Glutamatergic neuron (in vitro differentiated cells): Measurements from ENCODE around the gene SPI1. TPM values are rescaled to one million over a fixed set of nuclear protein-coding genes. Genes with fewer than 3 reads are reported as not detected.

ENCODE experiments used
- DNase-seq: peaks from one replicate; pipeline ENCODE4 v3.0.0; 2022
- H3K27ac Mint-ChIP-seq: one replicate; pipeline ENCODE4 v1.8.0; 2020; ENCODE audit warnings: mild to moderate bottlenecking, mixed read lengths, inconsistent platforms; ENCODE audit not compliant: unreplicated experiment
- H3K27me3 Mint-ChIP-seq: one replicate; pipeline ENCODE4 v1.8.0; 2020; ENCODE audit warnings: mild to moderate bottlenecking, moderate library complexity, mixed read lengths, inconsistent platforms; ENCODE audit not compliant: unreplicated experiment
- H3K36me3 Mint-ChIP-seq: one replicate; pipeline ENCODE4 v1.8.0; 2020; ENCODE audit warnings: mild to moderate bottlenecking, mixed read lengths, inconsistent platforms; ENCODE audit not compliant: unreplicated experiment
- H3K4me1 Mint-ChIP-seq: one replicate; pipeline ENCODE4 v1.8.0; 2020; ENCODE audit warnings: mild to moderate bottlenecking, low read depth, mixed read lengths, inconsistent platforms; ENCODE audit not compliant: unreplicated experiment
- H3K4me3 Mint-ChIP-seq: one replicate; pipeline ENCODE4 v1.8.0; 2020; ENCODE audit warnings: mild to moderate bottlenecking, mixed read lengths, inconsistent platforms; ENCODE audit not compliant: unreplicated experiment
- H3K9me3 Mint-ChIP-seq: one replicate; pipeline ENCODE4 v1.8.0; 2020; ENCODE audit warnings: mild to moderate bottlenecking, moderate library complexity, mixed read lengths, inconsistent platforms; ENCODE audit not compliant: unreplicated experiment
- CTCF ChIP-seq: fragments of 200-600 bp; sonication (generic); IDR thresholded peaks from one replicate; pipeline ENCODE4 v1.5.0; 2021; ENCODE audit not compliant: partially characterized antibody, unreplicated experiment
- total RNA-seq: library from RNA; stranded (reverse); fragmentation: NEBNext Ultra II Directional; extraction: Animal tissue kit (Norgen Biotek cat#: 25700); gene quantifications from one replicate; pipeline ENCODE4 v1.2.1, GENCODE V29; 2021; ENCODE audit not compliant: unreplicated experiment

The SPI1 gene
- total RNA-seq, 1 donor from 2014 or later, result not detected

GRCh38 chr11:47347137-47347536 is 31.2 kb downstream of the SPI1 start:
- Mint-ChIP-seq H3K27ac (no peak overlapping the region), H3K9me3 (no peaks in the 10 kb centered on the region), H3K4me3 (no peak overlapping the region), H3K4me1 (peaks cover 5% of the 10 kb centered on the region), H3K36me3 (no peaks in the 10 kb centered on the region), H3K27me3 (peaks cover 6% of the 10 kb centered on the region)
- DNase-seq, result no peak
- no peak for TF ChIP-seq CTCF

GRCh38 chr11:47345890-47346563 is 32.3 kb downstream of the SPI1 start:
- Mint-ChIP-seq H3K9me3 (no peaks in the 10 kb centered on the region), H3K4me3 (no peak overlapping the region), H3K27ac (no peak overlapping the region), H3K27me3 (peaks cover 10% of the 10 kb centered on the region), H3K4me1 (peaks cover 5% of the 10 kb centered on the region), H3K36me3 (no peaks in the 10 kb centered on the region)
- no peak for DNase-seq
- no peak for TF ChIP-seq CTCF

- Mint-ChIP-seq H3K4me3 (no peak overlapping the region), H3K36me3 (no peaks in the 10 kb centered on the region), H3K27me3 (peaks cover 12% of the 10 kb centered on the region), H3K27ac (no peak overlapping the region), H3K4me1 (no peaks in the 10 kb centered on the region), H3K9me3 (peaks cover 1% of the 10 kb centered on the region)
- no peak for TF ChIP-seq CTCF
- DNase-seq, result no peak
Measured at GRCh38 chr11:47342854-47343253, 35.5 kb downstream of the SPI1 start.

- no peak for DNase-seq
- Mint-ChIP-seq H3K4me1 (no peaks in the 10 kb centered on the region), H3K36me3 (no peaks in the 10 kb centered on the region), H3K9me3 (peaks cover 1% of the 10 kb centered on the region), H3K27ac (no peak overlapping the region), H3K27me3 (peaks cover 12% of the 10 kb centered on the region), H3K4me3 (no peak overlapping the region)
- no peak for TF ChIP-seq CTCF
Measured at GRCh38 chr11:47342036-47342803, 36.1 kb downstream of the SPI1 start.

GRCh38 chr11:47340980-47341775 is 37.2 kb downstream of the SPI1 start:
- Mint-ChIP-seq H3K4me3 (no peak overlapping the region), H3K4me1 (no peaks in the 10 kb centered on the region), H3K27ac (no peak overlapping the region), H3K27me3 (peaks cover 12% of the 10 kb centered on the region), H3K9me3 (peaks cover 1% of the 10 kb centered on the region), H3K36me3 (no peaks in the 10 kb centered on the region)
- DNase-seq, result no peak
- TF ChIP-seq CTCF, result no peak
